Body of pancreas (tissue), 4 donors: Measurements from ENCODE around the gene HSPB1.

Source experiments
- CTCF ChIP-seq, 7 experiments: fragments of 450-650 bp in 4 of 7; fragments of 200-600 bp in 3 of 7; sonication (generic) in 3 of 7; IDR thresholded peaks; one replicate each; pipeline ENCODE4 v1.5.1; 2016 to 2019; ENCODE audit warnings: antibody characterized with exemption in 7 of 7
- POLR2A ChIP-seq, 3 donors: fragments of 450-650 bp; IDR thresholded peaks; one replicate each; pipeline ENCODE4 v1.6.1; 2016; ENCODE audit warnings: antibody characterized with exemption in 3 of 3, mild to moderate bottlenecking in 2 of 3

GRCh38 chr7:76272142-76272541 is 30.3 kb upstream of the HSPB1 start:
- TF ChIP-seq CTCF (IDR thresholded peaks at IDR 0.05) (no peak), POLR2A (IDR thresholded peaks at IDR 0.05) (no peak)
